Inflammatory macrophage treated with lipopolysaccharide for 1 hour (primary cell): ENCODE measurements around the gene GPX4.

ENCODE experiments used
- DNase-seq, 2 donors: peaks; one replicate each; pipeline ENCODE4 v3.0.0-alpha.2; 2020 to 2022

GPX4 gene

GRCh38 chr19:1132552-1133383 lies 29.0 kb downstream of the GPX4 start:
- peak in 1 of 2 donors; percentile 20 for DNase-seq

- DNase-seq: peak in 1 of 2 donors; percentile 36
Observed at GRCh38 chr19:1133471-1133929, 29.7 kb downstream of the GPX4 start.

- DNase-seq: no peak
Observed at GRCh38 chr19:1134431-1134830, 30.6 kb downstream of the GPX4 start.

- DNase-seq: no peak
Observed at GRCh38 chr19:1135454-1135853, 31.7 kb downstream of the GPX4 start.

- no peak for DNase-seq
Observed at GRCh38 chr19:1136201-1136600, 32.4 kb downstream of the GPX4 start.

GRCh38 chr19:1136621-1137317 lies 33.0 kb downstream of the GPX4 start:
- no peak for DNase-seq

- DNase-seq: no peak
Observed at GRCh38 chr19:1138121-1138520, 34.3 kb downstream of the GPX4 start.

- no peak for DNase-seq
Observed at GRCh38 chr19:1139126-1139525, 35.3 kb downstream of the GPX4 start.

GRCh38 chr19:1140272-1141027 lies 36.7 kb downstream of the GPX4 start:
- DNase-seq: no peak

GRCh38 chr19:1141944-1142343 lies 38.1 kb downstream of the GPX4 start:
- no peak for DNase-seq

GRCh38 chr19:1143828-1144399 lies 40.1 kb downstream of the GPX4 start:
- no peak for DNase-seq

- DNase-seq: no peak
Observed at GRCh38 chr19:1144741-1145140, 40.9 kb downstream of the GPX4 start.

- DNase-seq: no peak
Observed at GRCh38 chr19:1145635-1146411, 42.0 kb downstream of the GPX4 start.

- DNase-seq: no peak
Observed at GRCh38 chr19:1146412-1146699, 42.6 kb downstream of the GPX4 start.

- no peak for DNase-seq
Observed at GRCh38 chr19:1146858-1147780, 43.3 kb downstream of the GPX4 start.

- DNase-seq: no peak
Observed at GRCh38 chr19:1147934-1148549, 44.2 kb downstream of the GPX4 start.

- DNase-seq: no peak
Observed at GRCh38 chr19:1149259-1150045, 45.7 kb downstream of the GPX4 start.

GRCh38 chr19:1150333-1151036 lies 46.7 kb downstream of the GPX4 start:
- DNase-seq: no peak

GRCh38 chr19:1151037-1151724 lies 47.4 kb downstream of the GPX4 start:
- DNase-seq: peak in 1 of 2 donors; percentile 31
